Stimulated activated naive CD8-positive, alpha-beta T cell treated with anti-CD3 and anti-CD28 coated beads, Interleukin-15, amount 100 ng/mL, for 72 hours (primary cell): Measurements from ENCODE around the gene RAET1G.

ENCODE experiments used
- ATAC-seq: fragments of 150-1000 bp; cut with Tn5 transposase; 2 replicates; pipeline ENCODE4 v1.10.0; 2021; ENCODE audit warnings: mild to moderate bottlenecking, moderate library complexity
- DNase-seq, 2 donors: peaks; one replicate each; pipeline ENCODE4 v3.0.0; 2021 to 2022
- H3K27ac Mint-ChIP-seq, 2 donors: one replicate each; pipeline ENCODE4 v1.8.0; 2022; ENCODE audit warnings: mild to moderate bottlenecking in 2 of 2, mixed read lengths in 2 of 2, moderate library complexity in 2 of 2
- H3K27me3 Mint-ChIP-seq: one replicate; pipeline ENCODE4 v1.8.0; 2022; ENCODE audit warnings: mixed read lengths
- H3K4me1 Mint-ChIP-seq: one replicate; pipeline ENCODE4 v1.8.0; 2022; ENCODE audit warnings: mild to moderate bottlenecking, mixed read lengths
- H3K4me3 Mint-ChIP-seq, 2 donors: one replicate each; pipeline ENCODE4 v1.8.0; 2022; ENCODE audit warnings: mild to moderate bottlenecking in 2 of 2, mixed read lengths in 2 of 2, moderate library complexity in 1 of 2
- H3K9me3 Mint-ChIP-seq, 2 donors: one replicate each; pipeline ENCODE4 v1.8.0; 2022; ENCODE audit warnings: mixed read lengths in 2 of 2

RAET1G gene

GRCh38 chr6:149887343-149887742 is 35.6 kb downstream of the RAET1G start:
- ATAC-seq: no peak
- Mint-ChIP-seq H3K27ac (no peak overlapping the region), H3K4me1 (no peaks in the 10 kb centered on the region), H3K27me3 (peaks cover 34% of the 10 kb centered on the region), H3K9me3 (no peaks in the 10 kb centered on the region), H3K4me3 (no peak overlapping the region)
- DNase-seq: no peak

- no peak for DNase-seq
- peaks cover 45% of the 10 kb centered on the region for H3K27me3 Mint-ChIP-seq
- ATAC-seq: no peak
Observed at GRCh38 chr6:149885888-149886287, 37.0 kb downstream of the RAET1G start.

GRCh38 chr6:149884617-149885016 is 38.3 kb downstream of the RAET1G start:
- Mint-ChIP-seq H3K4me1 (no peaks in the 10 kb centered on the region), H3K4me3 (no peak overlapping the region), H3K9me3 (no peaks in the 10 kb centered on the region), H3K27ac (peak overlapping the region in 1 of 2 donors; percentile 21), H3K27me3 (peaks cover 52% of the 10 kb centered on the region)
- DNase-seq (no peak), ATAC-seq (no peak)

More at GRCh38 chr6:149885888-149886287, 37.0 kb downstream of the RAET1G start:
- Mint-ChIP-seq H3K9me3 (no peaks in the 10 kb centered on the region), H3K4me3 (no peak overlapping the region), H3K27ac (no peak overlapping the region), H3K4me1 (no peaks in the 10 kb centered on the region)

- ATAC-seq: no peak
- Mint-ChIP-seq H3K4me3 (no peak overlapping the region), H3K27me3 (peaks cover 53% of the 10 kb centered on the region), H3K9me3 (no peaks in the 10 kb centered on the region), H3K4me1 (no peaks in the 10 kb centered on the region), H3K27ac (no peak overlapping the region)
- DNase-seq: no peak
Observed at GRCh38 chr6:149884215-149884614, 38.7 kb downstream of the RAET1G start.

GRCh38 chr6:149881860-149882259 is 41.1 kb downstream of the RAET1G start:
- Mint-ChIP-seq H3K4me1 (no peaks in the 10 kb centered on the region), H3K9me3 (no peaks in the 10 kb centered on the region), H3K27ac (no peak overlapping the region), H3K4me3 (no peak overlapping the region), H3K27me3 (peaks cover 59% of the 10 kb centered on the region)
- DNase-seq (no peak), ATAC-seq (no peak)

- no peaks in the 10 kb centered on the region for H3K4me1 Mint-ChIP-seq
- no peak overlapping the region for H3K27ac Mint-ChIP-seq
- no peaks in the 10 kb centered on the region for H3K9me3 Mint-ChIP-seq
- peaks cover 62% of the 10 kb centered on the region for H3K27me3 Mint-ChIP-seq
- no peak for DNase-seq
- no peak for ATAC-seq
- H3K4me3 Mint-ChIP-seq: no peak overlapping the region
Observed at GRCh38 chr6:149881066-149881766, 41.7 kb downstream of the RAET1G start.

- Mint-ChIP-seq H3K4me3 (no peak overlapping the region), H3K4me1 (no peaks in the 10 kb centered on the region)
Observed at GRCh38 chr6:149877659-149878058, 45.3 kb downstream of the RAET1G start.

GRCh38 chr6:149876241-149876933 is 46.5 kb downstream of the RAET1G start:
- ATAC-seq (no peak), DNase-seq (no peak)
- Mint-ChIP-seq H3K27me3 (peaks cover 79% of the 10 kb centered on the region), H3K27ac (no peak overlapping the region), H3K9me3 (peaks cover 0 to 7% of the 10 kb centered on the region in 2 donors), H3K4me3 (no peak overlapping the region), H3K4me1 (no peaks in the 10 kb centered on the region)

More at GRCh38 chr6:149877659-149878058, 45.3 kb downstream of the RAET1G start:
- Mint-ChIP-seq H3K27ac (peak overlapping the region in 1 of 2 donors; percentile 14), H3K9me3 (no peaks in the 10 kb centered on the region), H3K27me3 (peaks cover 77% of the 10 kb centered on the region)
- no peak for ATAC-seq
- no peak for DNase-seq

- H3K27me3 Mint-ChIP-seq: peaks cover 53% of the 10 kb centered on the region
- peaks cover 0 to 7% of the 10 kb centered on the region in 2 donors for H3K9me3 Mint-ChIP-seq
- ATAC-seq: no peak
- H3K4me3 Mint-ChIP-seq: no peak overlapping the region
- no peak for DNase-seq
- no peaks in the 10 kb centered on the region for H3K4me1 Mint-ChIP-seq
- H3K27ac Mint-ChIP-seq: no peak overlapping the region
Observed at GRCh38 chr6:149872233-149872632, 50.7 kb downstream of the RAET1G start.

GRCh38 chr6:149871182-149871581 is 51.7 kb downstream of the RAET1G start:
- Mint-ChIP-seq H3K4me1 (no peaks in the 10 kb centered on the region), H3K9me3 (peaks cover 0 to 7% of the 10 kb centered on the region in 2 donors), H3K4me3 (no peak overlapping the region), H3K27ac (no peak overlapping the region), H3K27me3 (peaks cover 42% of the 10 kb centered on the region)
- DNase-seq: no peak
- no peak for ATAC-seq

- no peak for DNase-seq
- peaks cover 0 to 7% of the 10 kb centered on the region in 2 donors for H3K9me3 Mint-ChIP-seq
- H3K27ac Mint-ChIP-seq: no peak overlapping the region
- no peaks in the 10 kb centered on the region for H3K4me1 Mint-ChIP-seq
- ATAC-seq: no peak
- H3K4me3 Mint-ChIP-seq: no peak overlapping the region
- peaks cover 32% of the 10 kb centered on the region for H3K27me3 Mint-ChIP-seq
Observed at GRCh38 chr6:149869275-149869892, 53.5 kb downstream of the RAET1G start.

GRCh38 chr6:149867876-149868640 is 54.9 kb downstream of the RAET1G start:
- H3K27ac Mint-ChIP-seq: no peak overlapping the region
- DNase-seq: no peak
- H3K4me3 Mint-ChIP-seq: no peak overlapping the region
- H3K9me3 Mint-ChIP-seq: peaks cover 0 to 7% of the 10 kb centered on the region in 2 donors
- no peak for ATAC-seq
- peaks cover 19% of the 10 kb centered on the region for H3K27me3 Mint-ChIP-seq
- peaks cover 2% of the 10 kb centered on the region for H3K4me1 Mint-ChIP-seq
